BLaER1 (cell line): ENCODE results near the gene TBC1D5.

Experiments used
- H3K27ac ChIP-seq: shearing (Covaris generic); formaldehyde crosslinking; 2 replicates; pipeline ENCODE4 v1.8.1; 2022
- H3K27me3 ChIP-seq: shearing (Covaris generic); formaldehyde crosslinking; 2 replicates; pipeline ENCODE4 v1.8.1; 2022
- H3K36me3 ChIP-seq: shearing (Covaris generic); formaldehyde crosslinking; 2 replicates; pipeline ENCODE4 v1.8.1; 2022
- H3K4me1 ChIP-seq: shearing (Covaris generic); formaldehyde crosslinking; 2 replicates; pipeline ENCODE4 v1.8.1; 2022
- H3K4me2 ChIP-seq: shearing (Covaris generic); formaldehyde crosslinking; 2 replicates; pipeline ENCODE4 v1.8.1; 2022
- H3K4me3 ChIP-seq: shearing (Covaris generic); formaldehyde crosslinking; 2 replicates; pipeline ENCODE4 v1.8.1; 2022
- H3K9ac ChIP-seq: shearing (Covaris generic); formaldehyde crosslinking; 2 replicates; pipeline ENCODE4 v1.8.1; 2022
- H3K9me3 ChIP-seq: shearing (Covaris generic); formaldehyde crosslinking; 2 replicates; pipeline ENCODE4 v1.8.1; 2022
- H4K20me1 ChIP-seq: shearing (Covaris generic); formaldehyde crosslinking; 2 replicates; pipeline ENCODE4 v1.8.1; 2022
- Cebpa-rat ChIP-seq: shearing (Covaris generic); IDR thresholded peaks from 2 replicates; pipeline ENCODE4 v1.8.1; 2022

Gene TBC1D5

DNA sequence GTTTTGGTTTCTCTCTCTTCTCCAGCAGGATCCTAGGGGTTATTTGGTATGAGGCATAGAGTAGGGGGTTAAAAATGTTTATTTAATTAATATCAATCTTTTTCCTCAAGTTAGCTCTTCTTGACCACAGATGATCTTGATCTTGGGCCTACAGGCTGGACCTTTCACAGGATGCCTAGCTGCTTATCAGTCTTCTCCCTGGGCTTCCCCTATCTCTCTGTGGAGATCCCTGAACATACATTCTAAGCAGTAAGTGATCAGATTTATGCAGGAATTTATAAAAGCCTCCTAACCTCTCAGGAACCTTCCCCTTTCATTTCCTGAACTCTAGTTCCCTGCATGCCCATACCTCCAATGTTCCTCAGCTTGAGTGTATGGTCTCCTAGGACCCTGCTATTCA, 428.3 kb downstream of the TBC1D5 start:
- no peak for TF ChIP-seq Cebpa-rat
- no peak overlapping the region for H3K27ac ChIP-seq
- no peaks in the 10 kb centered on the region for H3K9me3 ChIP-seq
- H3K4me1 ChIP-seq: no peaks in the 10 kb centered on the region
- no peaks in the 10 kb centered on the region for H4K20me1 ChIP-seq
- no peak overlapping the region for H3K9ac ChIP-seq
- H3K27me3 ChIP-seq: no peaks in the 10 kb centered on the region
- H3K36me3 ChIP-seq: no peaks in the 10 kb centered on the region; the same call in 1 of the 2 replicates
- no peak overlapping the region for H3K4me3 ChIP-seq
- H3K4me2 ChIP-seq: no peak overlapping the region

DNA sequence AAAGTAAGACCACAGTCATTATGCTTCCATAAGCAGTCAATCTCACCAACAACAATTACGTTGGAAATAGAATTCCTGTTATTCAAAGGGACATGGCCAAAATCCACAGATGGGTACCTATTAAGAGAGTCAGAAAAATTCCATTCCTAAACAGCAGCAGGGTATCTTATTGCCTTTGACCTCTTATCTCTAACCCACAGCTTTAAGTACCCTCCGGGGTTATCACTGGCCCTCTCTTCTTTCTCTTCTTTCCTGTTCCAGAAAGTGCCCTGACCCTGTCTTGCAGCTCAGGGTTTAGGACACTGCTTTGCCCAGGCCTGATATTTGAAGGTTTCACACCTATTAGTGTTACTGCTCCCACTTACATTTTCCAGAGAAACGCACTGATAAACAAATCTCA, 428.7 kb downstream of the TBC1D5 start:
- no peaks in the 10 kb centered on the region for H3K9me3 ChIP-seq
- no peaks in the 10 kb centered on the region for H3K36me3 ChIP-seq
- H4K20me1 ChIP-seq: no peaks in the 10 kb centered on the region
- no peak overlapping the region for H3K4me3 ChIP-seq
- no peaks in the 10 kb centered on the region for H3K27me3 ChIP-seq
- H3K27ac ChIP-seq: no peak overlapping the region
- no peak overlapping the region for H3K4me2 ChIP-seq
- H3K4me1 ChIP-seq: no peaks in the 10 kb centered on the region
- H3K9ac ChIP-seq: no peak overlapping the region
- no peak for TF ChIP-seq Cebpa-rat

DNA sequence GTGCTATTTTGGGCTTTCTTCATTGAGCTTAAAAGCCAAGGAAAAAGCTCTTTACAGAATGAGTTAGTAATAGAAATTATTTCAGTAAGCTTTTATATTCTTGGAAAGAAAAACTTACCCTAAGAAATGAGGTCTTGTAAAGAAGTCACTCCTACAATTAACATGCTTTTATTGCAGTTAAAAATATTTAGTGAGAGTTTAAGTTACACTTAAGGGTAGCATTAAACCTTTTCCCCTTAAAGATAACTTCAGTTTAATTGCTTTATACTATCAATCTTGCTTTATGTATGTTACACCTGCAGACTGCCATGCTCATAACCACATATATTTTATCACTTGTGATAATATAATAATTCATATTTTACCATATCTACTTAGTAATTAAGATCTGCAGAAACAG, 431.4 kb downstream of the TBC1D5 start:
- H3K27ac ChIP-seq: no peak overlapping the region
- no peak overlapping the region for H3K4me3 ChIP-seq
- no peaks in the 10 kb centered on the region for H3K9me3 ChIP-seq
- no peak for TF ChIP-seq Cebpa-rat
- H3K4me1 ChIP-seq: no peaks in the 10 kb centered on the region
- H3K4me2 ChIP-seq: no peak overlapping the region
- H4K20me1 ChIP-seq: no peaks in the 10 kb centered on the region
- no peak overlapping the region for H3K9ac ChIP-seq
- H3K36me3 ChIP-seq: 0 out of 2 replicates have a peak, but pooled peaks cover 1% of the 10 kb centered on the region
- no peaks in the 10 kb centered on the region for H3K27me3 ChIP-seq

DNA sequence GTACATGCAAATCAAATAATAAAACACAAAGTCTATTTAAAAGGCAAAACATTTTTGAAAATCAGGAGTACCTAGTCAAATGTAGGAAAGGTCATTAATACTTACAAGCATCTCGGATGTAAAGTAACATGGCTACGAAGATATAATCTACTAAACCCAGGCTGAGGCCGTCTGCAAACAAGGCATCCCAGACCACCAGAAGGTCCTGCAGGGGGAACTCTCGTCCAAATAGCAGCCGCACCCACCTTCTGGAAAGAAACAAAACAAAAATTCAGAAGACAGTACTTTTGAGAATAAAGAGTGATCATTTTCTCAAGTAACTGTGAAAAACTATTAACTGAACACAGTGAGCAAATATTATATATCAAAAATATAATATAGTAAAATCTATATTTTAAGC, 434.5 kb downstream of the TBC1D5 start:
- no peak overlapping the region for H3K4me3 ChIP-seq
- H3K36me3 ChIP-seq: 0 out of 2 replicates have a peak, but pooled peaks cover 5% of the 10 kb centered on the region
- no peaks in the 10 kb centered on the region for H4K20me1 ChIP-seq
- no peak overlapping the region for H3K27ac ChIP-seq
- no peak overlapping the region for H3K4me2 ChIP-seq
- no peaks in the 10 kb centered on the region for H3K27me3 ChIP-seq
- no peak for TF ChIP-seq Cebpa-rat
- no peaks in the 10 kb centered on the region for H3K4me1 ChIP-seq
- no peaks in the 10 kb centered on the region for H3K9me3 ChIP-seq
- no peak overlapping the region for H3K9ac ChIP-seq

DNA sequence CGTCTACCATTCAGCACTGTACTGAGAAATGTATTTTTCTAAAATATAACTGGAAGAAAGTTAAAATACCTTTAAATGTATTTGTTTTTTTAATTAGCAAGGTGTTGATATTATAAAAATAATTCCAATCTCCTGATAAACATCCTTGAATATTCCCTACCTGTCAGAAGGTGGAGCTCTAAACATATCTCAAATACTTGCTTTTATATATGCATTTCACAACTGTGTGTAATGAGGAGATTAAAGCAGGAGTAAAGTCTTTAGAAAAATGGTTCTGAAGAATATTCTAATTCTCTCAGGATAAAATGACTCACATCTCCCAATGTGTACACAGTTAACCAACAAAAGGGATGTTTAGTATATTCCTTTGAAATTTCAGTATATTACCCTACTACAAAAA, 434.9 kb downstream of the TBC1D5 start:
- TF ChIP-seq Cebpa-rat: no peak
- H3K9ac ChIP-seq: no peak overlapping the region
- H3K27me3 ChIP-seq: no peaks in the 10 kb centered on the region
- H4K20me1 ChIP-seq: no peaks in the 10 kb centered on the region
- no peaks in the 10 kb centered on the region for H3K4me1 ChIP-seq
- H3K9me3 ChIP-seq: no peaks in the 10 kb centered on the region
- H3K27ac ChIP-seq: no peak overlapping the region
- H3K4me2 ChIP-seq: no peak overlapping the region
- H3K4me3 ChIP-seq: no peak overlapping the region
- 0 out of 2 replicates have a peak, but pooled peaks cover 5% of the 10 kb centered on the region for H3K36me3 ChIP-seq

DNA sequence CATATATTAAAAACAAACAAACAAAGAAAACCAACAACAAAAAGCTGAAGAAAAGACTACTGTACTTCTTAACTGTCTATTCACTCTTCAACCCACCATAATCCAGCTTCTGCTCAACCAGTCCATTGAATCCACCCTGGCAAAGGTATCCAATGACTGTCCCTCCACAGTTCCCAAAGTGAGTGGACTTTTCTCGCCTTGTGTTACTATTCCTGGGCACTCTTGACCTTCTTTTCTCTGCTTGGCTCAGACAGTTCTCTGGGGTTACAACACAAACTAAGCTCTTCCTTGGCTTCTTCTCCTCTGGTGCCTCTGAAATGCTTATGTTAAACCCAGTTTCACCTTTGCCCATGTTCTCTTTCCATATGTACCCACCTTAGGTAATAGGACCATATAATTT, 437.5 kb downstream of the TBC1D5 start:
- Histone ChIP-seq H3K9me3 (no peaks in the 10 kb centered on the region), H3K4me3 (no peak overlapping the region), H3K4me1 (no peaks in the 10 kb centered on the region), H3K9ac (no peak overlapping the region), H3K27me3 (no peaks in the 10 kb centered on the region), H3K36me3 (0 out of 2 replicates have a peak, but pooled peaks cover 5% of the 10 kb centered on the region), H3K27ac (no peak overlapping the region), H3K4me2 (no peak overlapping the region), H4K20me1 (no peaks in the 10 kb centered on the region)
- no peak for TF ChIP-seq Cebpa-rat

DNA sequence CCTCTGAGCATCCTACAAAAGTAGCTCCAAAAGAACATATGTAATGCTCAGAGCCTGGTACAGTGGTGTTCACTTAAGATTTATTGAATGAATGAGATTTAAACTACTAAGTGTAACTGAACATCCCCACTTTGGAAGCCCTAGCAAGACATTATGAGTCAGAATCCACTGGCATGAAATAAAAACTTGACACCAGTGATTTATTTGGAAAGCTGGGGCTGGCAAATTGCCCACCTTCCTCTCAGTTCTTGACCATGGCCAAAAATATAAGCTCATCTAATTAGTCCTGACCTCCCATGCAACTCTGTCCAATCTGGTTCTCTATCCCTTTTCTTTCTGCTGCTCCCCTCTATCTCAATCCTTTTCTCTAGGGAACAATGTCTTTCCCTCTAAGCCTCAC, 439.7 kb downstream of the TBC1D5 start:
- Histone ChIP-seq H3K9me3 (no peaks in the 10 kb centered on the region), H3K4me3 (no peak overlapping the region), H3K4me2 (no peak overlapping the region), H4K20me1 (no peaks in the 10 kb centered on the region), H3K4me1 (no peaks in the 10 kb centered on the region), H3K36me3 (peaks cover 8% of the 10 kb centered on the region; the same call in 1 of the 2 replicates), H3K9ac (no peak overlapping the region), H3K27me3 (no peaks in the 10 kb centered on the region), H3K27ac (no peak overlapping the region)
- no peak for TF ChIP-seq Cebpa-rat

DNA sequence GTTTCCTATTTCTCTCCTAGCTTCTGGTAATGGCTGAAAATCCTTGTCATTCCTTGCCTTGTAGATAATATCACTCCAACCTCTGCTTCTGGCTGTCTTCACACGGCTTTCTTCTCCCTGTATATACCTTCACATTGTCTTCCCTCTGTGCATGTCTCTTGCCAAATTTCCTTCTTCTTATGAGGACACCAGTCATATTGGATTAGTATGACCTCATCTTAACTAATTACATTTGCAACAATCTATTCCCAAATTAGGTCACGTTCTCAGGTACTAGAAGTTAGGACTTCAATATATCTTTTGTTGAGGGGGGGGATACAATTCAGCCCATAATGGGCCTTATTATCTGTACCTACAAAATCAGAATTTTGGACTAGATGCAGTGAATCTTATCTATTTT, 440.3 kb downstream of the TBC1D5 start:
- no peaks in the 10 kb centered on the region for H4K20me1 ChIP-seq
- no peak overlapping the region for H3K4me3 ChIP-seq
- no peaks in the 10 kb centered on the region for H3K27me3 ChIP-seq
- no peak for TF ChIP-seq Cebpa-rat
- no peaks in the 10 kb centered on the region for H3K9me3 ChIP-seq
- H3K36me3 ChIP-seq: peaks cover 14% of the 10 kb centered on the region
- H3K9ac ChIP-seq: no peak overlapping the region
- H3K4me2 ChIP-seq: no peak overlapping the region
- no peak overlapping the region for H3K27ac ChIP-seq
- no peaks in the 10 kb centered on the region for H3K4me1 ChIP-seq

DNA sequence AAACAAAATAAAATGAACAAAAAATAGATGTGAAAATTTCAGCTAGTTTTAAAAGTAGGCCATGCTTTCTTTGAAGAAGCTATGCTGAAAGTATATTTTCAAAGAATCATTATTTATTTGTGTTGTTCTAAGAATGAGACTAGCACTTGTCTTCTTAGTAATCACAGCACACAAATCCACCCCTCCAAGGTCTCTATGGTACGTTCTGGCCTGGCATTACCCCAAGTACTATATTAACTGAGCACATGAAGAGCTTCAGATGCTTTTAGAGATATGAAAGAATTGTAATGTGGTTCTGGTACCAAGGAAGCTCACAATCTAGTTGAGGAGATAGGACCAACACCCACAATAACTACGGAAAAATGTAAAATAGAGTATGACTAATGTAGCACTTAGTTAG, 441.2 kb downstream of the TBC1D5 start:
- Histone ChIP-seq H3K27ac (no peak overlapping the region), H3K4me1 (no peaks in the 10 kb centered on the region), H4K20me1 (no peaks in the 10 kb centered on the region), H3K4me3 (no peak overlapping the region), H3K27me3 (no peaks in the 10 kb centered on the region), H3K9ac (no peak overlapping the region), H3K9me3 (no peaks in the 10 kb centered on the region), H3K36me3 (peaks cover 16% of the 10 kb centered on the region), H3K4me2 (no peak overlapping the region)
- no peak for TF ChIP-seq Cebpa-rat

DNA sequence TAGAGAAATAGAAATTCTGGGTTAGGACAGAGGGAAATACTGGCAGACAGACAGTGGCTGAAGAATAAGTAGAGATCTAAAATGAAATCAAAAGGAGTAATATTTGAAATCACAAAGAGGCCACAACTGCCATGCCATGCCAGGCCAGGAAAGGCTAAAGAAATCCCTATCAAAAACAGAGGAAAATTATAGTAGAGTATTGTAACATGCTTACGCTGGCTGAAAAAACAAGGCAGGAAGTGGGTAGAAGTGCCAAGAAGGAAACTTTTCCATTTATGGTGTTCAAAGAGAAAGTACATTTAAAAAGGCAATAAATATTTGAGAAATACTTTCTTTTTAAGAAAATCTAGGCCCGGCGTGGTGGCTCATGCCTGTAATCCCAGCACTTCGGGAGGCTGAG, 442.0 kb downstream of the TBC1D5 start:
- no peak overlapping the region for H3K4me2 ChIP-seq

DNA sequence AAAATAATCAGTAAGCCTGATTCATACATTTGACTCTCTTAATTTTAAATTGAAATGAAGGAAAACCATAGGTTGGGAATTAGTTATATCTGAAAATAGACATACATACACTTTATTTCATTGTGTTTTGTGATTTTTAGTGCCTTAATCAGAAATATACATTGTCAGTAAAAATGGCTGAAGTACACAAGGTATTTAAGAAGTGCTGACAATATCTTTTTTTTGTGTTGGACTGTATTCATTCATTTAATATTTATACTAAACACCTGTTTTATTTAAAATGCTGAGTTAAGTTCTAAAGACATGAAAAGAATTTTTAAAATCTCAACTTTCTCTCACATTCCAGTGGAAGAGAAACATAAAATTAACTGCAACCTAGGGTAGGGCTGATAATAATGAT, 444.4 kb downstream of the TBC1D5 start:
- no peak for TF ChIP-seq Cebpa-rat
- Histone ChIP-seq H3K4me2 (no peak overlapping the region), H3K27ac (no peak overlapping the region), H3K27me3 (no peaks in the 10 kb centered on the region), H3K36me3 (peaks cover 11% of the 10 kb centered on the region), H3K9me3 (no peaks in the 10 kb centered on the region), H4K20me1 (no peaks in the 10 kb centered on the region), H3K4me3 (no peak overlapping the region), H3K4me1 (no peaks in the 10 kb centered on the region), H3K9ac (no peak overlapping the region)

More for the DNA sequence above, 442.0 kb downstream of the TBC1D5 start:
- TF ChIP-seq Cebpa-rat: no peak
- no peaks in the 10 kb centered on the region for H4K20me1 ChIP-seq
- peaks cover 11% of the 10 kb centered on the region for H3K36me3 ChIP-seq
- H3K4me3 ChIP-seq: no peak overlapping the region
- H3K27ac ChIP-seq: no peak overlapping the region
- no peaks in the 10 kb centered on the region for H3K9me3 ChIP-seq
- H3K27me3 ChIP-seq: no peaks in the 10 kb centered on the region
- H3K9ac ChIP-seq: no peak overlapping the region
- H3K4me1 ChIP-seq: no peaks in the 10 kb centered on the region
